Measurements from ENCODE around the gene WRAP53. TPM values are rescaled to one million over a fixed set of nuclear protein-coding genes. Genes with fewer than 3 reads are reported as not detected.
A peak's percentile ranks its signal among the peaks of the same experiment; 100 is the strongest.

WRAP53 gene
- total RNA-seq, 1 donor from 2014 or later = 19.5 TPM

DNA sequence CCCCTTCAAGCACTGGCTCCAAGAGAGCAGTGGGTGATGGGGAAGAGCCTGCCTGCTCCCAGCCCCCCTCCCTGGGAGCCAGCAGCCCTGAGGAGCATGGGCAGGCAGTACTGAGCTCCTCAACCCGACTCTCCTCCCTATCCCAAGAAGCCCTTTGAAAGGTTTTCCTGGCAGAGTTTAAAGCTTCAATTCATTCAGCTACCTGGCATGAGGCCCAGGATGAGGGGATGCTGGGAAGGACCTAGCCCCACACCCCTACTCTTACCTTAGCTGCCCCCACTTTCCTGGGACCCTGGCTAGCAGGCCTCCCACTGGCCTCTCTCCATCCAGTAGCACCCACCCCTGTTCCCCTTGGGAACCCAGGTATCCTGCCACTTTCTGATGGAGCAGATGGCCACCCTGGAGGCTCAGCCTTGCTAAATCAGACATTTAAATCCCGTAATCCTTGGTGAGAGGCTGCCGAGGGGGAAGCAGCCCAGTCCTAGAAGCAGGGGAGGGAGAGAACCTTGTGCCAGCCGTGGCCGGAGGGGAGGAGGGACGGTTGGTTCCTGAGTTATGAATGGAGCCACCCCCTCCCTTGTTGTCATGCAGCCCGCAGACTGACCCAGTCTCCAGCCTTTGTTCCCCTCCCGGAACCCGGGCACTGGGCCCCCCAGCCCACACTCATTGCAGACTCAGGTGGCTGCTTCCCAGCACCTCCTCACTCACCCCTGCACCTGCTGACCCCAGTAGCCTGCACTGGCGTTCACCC lies 20.4 kb upstream of the WRAP53 start:
- H3K4me3 Mint-ChIP-seq (ENCODE audit: unreplicated experiment) = no peak overlapping the region
- H3K9me3 Mint-ChIP-seq (ENCODE audit: unreplicated experiment) = no peaks in the 10 kb centered on the region
- peaks cover 2% of the 10 kb centered on the region for H3K27me3 Mint-ChIP-seq (ENCODE audit: unreplicated experiment)
- DNase-seq = no peak
- H3K27ac Mint-ChIP-seq (ENCODE audit: unreplicated experiment) = no peak overlapping the region
- no peaks in the 10 kb centered on the region for H3K4me1 Mint-ChIP-seq (ENCODE audit: low read depth, unreplicated experiment)
- no peaks in the 10 kb centered on the region for H3K36me3 Mint-ChIP-seq (ENCODE audit: unreplicated experiment)
- TF ChIP-seq, protein P1, sequence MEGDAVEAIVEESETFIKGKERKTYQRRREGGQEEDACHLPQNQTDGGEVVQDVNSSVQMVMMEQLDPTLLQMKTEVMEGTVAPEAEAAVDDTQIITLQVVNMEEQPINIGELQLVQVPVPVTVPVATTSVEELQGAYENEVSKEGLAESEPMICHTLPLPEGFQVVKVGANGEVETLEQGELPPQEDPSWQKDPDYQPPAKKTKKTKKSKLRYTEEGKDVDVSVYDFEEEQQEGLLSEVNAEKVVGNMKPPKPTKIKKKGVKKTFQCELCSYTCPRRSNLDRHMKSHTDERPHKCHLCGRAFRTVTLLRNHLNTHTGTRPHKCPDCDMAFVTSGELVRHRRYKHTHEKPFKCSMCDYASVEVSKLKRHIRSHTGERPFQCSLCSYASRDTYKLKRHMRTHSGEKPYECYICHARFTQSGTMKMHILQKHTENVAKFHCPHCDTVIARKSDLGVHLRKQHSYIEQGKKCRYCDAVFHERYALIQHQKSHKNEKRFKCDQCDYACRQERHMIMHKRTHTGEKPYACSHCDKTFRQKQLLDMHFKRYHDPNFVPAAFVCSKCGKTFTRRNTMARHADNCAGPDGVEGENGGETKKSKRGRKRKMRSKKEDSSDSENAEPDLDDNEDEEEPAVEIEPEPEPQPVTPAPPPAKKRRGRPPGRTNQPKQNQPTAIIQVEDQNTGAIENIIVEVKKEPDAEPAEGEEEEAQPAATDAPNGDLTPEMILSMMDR (IDR thresholded peaks at IDR 0.05; ENCODE audit: partially characterized antibody, unreplicated experiment) = no peak

DNA sequence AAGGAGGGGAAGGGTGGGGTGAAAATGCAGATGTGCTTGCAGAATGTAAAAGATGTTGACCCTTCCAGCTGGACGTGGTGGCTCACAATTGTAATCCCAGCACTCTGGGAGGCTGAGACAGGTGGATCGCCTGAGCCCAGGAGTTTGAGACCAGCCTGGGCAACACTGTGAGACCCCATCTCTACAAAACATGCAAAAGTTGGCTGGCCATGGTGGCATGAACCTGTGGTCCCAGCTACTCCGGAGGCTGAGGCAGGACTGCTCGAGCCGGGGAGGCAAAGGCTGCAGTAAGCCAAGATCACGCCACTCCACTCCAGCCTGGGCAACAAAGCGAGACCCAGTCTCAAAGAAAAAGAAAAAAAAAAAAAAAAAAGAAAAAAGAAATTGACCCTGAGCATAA lies 19.8 kb upstream of the WRAP53 start:
- Mint-ChIP-seq H3K27ac (ENCODE audit: unreplicated experiment) (no peak overlapping the region), H3K4me1 (ENCODE audit: low read depth, unreplicated experiment) (no peaks in the 10 kb centered on the region), H3K4me3 (ENCODE audit: unreplicated experiment) (no peak overlapping the region), H3K27me3 (ENCODE audit: unreplicated experiment) (peaks cover 2% of the 10 kb centered on the region), H3K9me3 (ENCODE audit: unreplicated experiment) (no peaks in the 10 kb centered on the region), H3K36me3 (ENCODE audit: unreplicated experiment) (peaks cover 3% of the 10 kb centered on the region)
- DNase-seq = no peak
- TF ChIP-seq, protein P1 (IDR thresholded peaks at IDR 0.05; ENCODE audit: partially characterized antibody, unreplicated experiment) = no peak

DNA sequence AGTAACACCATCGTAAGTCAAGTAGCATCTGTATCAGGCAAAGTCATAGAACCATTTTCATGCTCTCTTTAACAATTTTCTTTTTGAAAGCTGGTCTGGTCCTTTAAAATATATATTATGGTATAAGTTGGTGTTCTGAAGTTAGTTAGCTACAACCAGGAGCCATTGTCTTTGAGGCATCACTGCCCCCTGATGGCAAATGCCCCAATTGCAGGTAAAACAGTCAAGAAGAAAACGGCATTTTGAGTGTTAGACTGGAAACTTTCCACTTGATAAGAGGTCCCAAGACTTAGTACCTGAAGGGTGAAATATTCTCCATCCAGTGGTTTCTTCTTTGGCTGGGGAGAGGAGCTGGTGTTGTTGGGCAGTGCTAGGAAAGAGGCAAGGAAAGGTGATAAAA lies 15.0 kb upstream of the WRAP53 start:
- TF ChIP-seq, protein P1 (IDR thresholded peaks at IDR 0.05; ENCODE audit: partially characterized antibody, unreplicated experiment) = peak; percentile 76
- H3K9me3 Mint-ChIP-seq (ENCODE audit: unreplicated experiment) = no peaks in the 10 kb centered on the region
- no peaks in the 10 kb centered on the region for H3K4me1 Mint-ChIP-seq (ENCODE audit: low read depth, unreplicated experiment)
- DNase-seq = peak; percentile 45
- peaks cover 2% of the 10 kb centered on the region for H3K27me3 Mint-ChIP-seq (ENCODE audit: unreplicated experiment)
- H3K36me3 Mint-ChIP-seq (ENCODE audit: unreplicated experiment) = peaks cover 10% of the 10 kb centered on the region
- H3K27ac Mint-ChIP-seq (ENCODE audit: unreplicated experiment) = no peak overlapping the region
- no peak overlapping the region for H3K4me3 Mint-ChIP-seq (ENCODE audit: unreplicated experiment)

DNA sequence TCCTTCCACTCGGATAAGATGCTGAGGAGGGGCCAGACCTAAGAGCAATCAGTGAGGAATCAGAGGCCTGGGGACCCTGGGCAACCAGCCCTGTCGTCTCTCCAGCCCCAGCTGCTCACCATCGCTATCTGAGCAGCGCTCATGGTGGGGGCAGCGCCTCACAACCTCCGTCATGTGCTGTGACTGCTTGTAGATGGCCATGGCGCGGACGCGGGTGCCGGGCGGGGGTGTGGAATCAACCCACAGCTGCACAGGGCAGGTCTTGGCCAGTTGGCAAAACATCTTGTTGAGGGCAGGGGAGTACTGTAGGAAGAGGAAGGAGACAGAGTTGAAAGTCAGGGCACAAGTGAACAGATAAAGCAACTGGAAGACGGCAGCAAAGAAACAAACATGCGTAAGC lies 13.3 kb upstream of the WRAP53 start:
- Mint-ChIP-seq H3K4me3 (ENCODE audit: unreplicated experiment) (no peak overlapping the region), H3K27ac (ENCODE audit: unreplicated experiment) (no peak overlapping the region), H3K4me1 (ENCODE audit: low read depth, unreplicated experiment) (no peaks in the 10 kb centered on the region), H3K9me3 (ENCODE audit: unreplicated experiment) (no peaks in the 10 kb centered on the region), H3K27me3 (ENCODE audit: unreplicated experiment) (peaks cover 2% of the 10 kb centered on the region), H3K36me3 (ENCODE audit: unreplicated experiment) (peaks cover 10% of the 10 kb centered on the region)
- no peak for DNase-seq
- TF ChIP-seq, protein P1 (IDR thresholded peaks at IDR 0.05; ENCODE audit: partially characterized antibody, unreplicated experiment) = no peak

DNA sequence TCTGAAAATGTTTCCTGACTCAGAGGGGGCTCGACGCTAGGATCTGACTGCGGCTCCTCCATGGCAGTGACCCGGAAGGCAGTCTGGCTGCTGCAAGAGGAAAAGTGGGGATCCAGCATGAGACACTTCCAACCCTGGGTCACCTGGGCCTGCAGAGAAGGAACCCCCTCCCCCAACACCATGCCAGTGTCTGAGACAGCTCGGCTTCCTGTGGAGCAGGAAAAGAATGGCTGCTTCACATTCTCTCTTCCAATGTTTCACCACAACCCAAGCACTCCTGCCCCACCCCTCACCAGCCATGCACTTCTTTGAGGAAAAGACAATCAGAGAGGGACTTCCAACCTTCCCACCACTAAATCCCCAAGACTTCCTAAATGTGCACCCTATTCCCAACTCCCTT lies 11.7 kb upstream of the WRAP53 start:
- Mint-ChIP-seq H3K36me3 (ENCODE audit: unreplicated experiment) (peaks cover 10% of the 10 kb centered on the region), H3K27me3 (ENCODE audit: unreplicated experiment) (peaks cover 2% of the 10 kb centered on the region), H3K27ac (ENCODE audit: unreplicated experiment) (no peak overlapping the region), H3K9me3 (ENCODE audit: unreplicated experiment) (no peaks in the 10 kb centered on the region), H3K4me1 (ENCODE audit: low read depth, unreplicated experiment) (no peaks in the 10 kb centered on the region), H3K4me3 (ENCODE audit: unreplicated experiment) (no peak overlapping the region)
- TF ChIP-seq, protein P1 (IDR thresholded peaks at IDR 0.05; ENCODE audit: partially characterized antibody, unreplicated experiment) = no peak
- no peak for DNase-seq

Measured in glutamatergic neuron (in vitro differentiated cells).